DOHH2 (cell line): ENCODE results near the gene CNN2.

Experiments used
- H3F3A ChIP-seq: fragments of 200-600 bp; sonication (generic), shearing (Covaris generic); 2 replicates; pipeline ENCODE4 v1.6.0; 2016; ENCODE audit warnings: antibody characterized with exemption, mild to moderate bottlenecking; ENCODE audit not compliant: control insufficient read depth, insufficient read depth
- H3K27ac ChIP-seq: fragments of 200-600 bp; sonication (generic); 2 replicates; pipeline ENCODE4 v1.5.1; 2014; ENCODE audit warnings: low read depth, mild to moderate bottlenecking, low read length, moderate library complexity
- H3K27me3 ChIP-seq: fragments of 200-600 bp; sonication (generic); 2 replicates; pipeline ENCODE4 v1.6.1; 2014; ENCODE audit warnings: mild to moderate bottlenecking, low read length, mixed read lengths; ENCODE audit not compliant: control insufficient read depth
- H3K36me3 ChIP-seq: fragments of 200-600 bp; sonication (generic); 2 replicates; pipeline ENCODE4 v1.6.1; 2014; ENCODE audit warnings: mild to moderate bottlenecking, low read length, moderate library complexity, mixed read lengths; ENCODE audit not compliant: control insufficient read depth
- H3K4me1 ChIP-seq: fragments of 200-600 bp; sonication (generic); 2 replicates; pipeline ENCODE4 v1.6.1; 2014; ENCODE audit warnings: mild to moderate bottlenecking, low read length, mixed read lengths; ENCODE audit not compliant: control insufficient read depth
- H3K4me2 ChIP-seq: fragments of 200-600 bp; sonication (generic); 2 replicates; pipeline ENCODE4 v1.6.0; 2014; ENCODE audit warnings: mild to moderate bottlenecking, low read length, moderate library complexity
- H3K4me3 ChIP-seq: fragments of 200-600 bp; sonication (generic); 2 replicates; pipeline ENCODE4 v1.5.1; 2014; ENCODE audit warnings: mild to moderate bottlenecking, low read length, mixed read lengths
- H3K79me2 ChIP-seq: fragments of 200-600 bp; sonication (generic); 2 replicates; pipeline ENCODE4 v1.6.1; 2014; ENCODE audit warnings: mild to moderate bottlenecking, low read length, mixed read lengths; ENCODE audit not compliant: control insufficient read depth
- H3K9me2 ChIP-seq: fragments of 200-600 bp; sonication (generic); replicated peaks from 2 replicates; pipeline ENCODE4 v1.6.1; 2014; ENCODE audit warnings: mild to moderate bottlenecking, low read length, mixed read lengths; ENCODE audit not compliant: control insufficient read depth
- H3K9me3 ChIP-seq: fragments of 200-600 bp; sonication (generic); 2 replicates; pipeline ENCODE4 v1.6.1; 2014; ENCODE audit warnings: antibody characterized with exemption, low read length, mixed read lengths; ENCODE audit not compliant: control insufficient read depth, insufficient read depth
- H4K20me1 ChIP-seq: fragments of 200-600 bp; sonication (generic); 2 replicates; pipeline ENCODE4 v1.6.0; 2014; ENCODE audit warnings: low read depth, mild to moderate bottlenecking, antibody characterized with exemption, low read length, moderate library complexity; ENCODE audit not compliant: control insufficient read depth, insufficient read depth
- EZH2phosphoT487 ChIP-seq: fragments of 200-600 bp; sonication (generic); IDR thresholded peaks from 2 replicates; pipeline ENCODE4 v1.6.1; 2017; ENCODE audit warnings: borderline replicate concordance, mild to moderate bottlenecking, antibody characterized with exemption, low read length, moderate library complexity, mixed read lengths
- TF ChIP-seq, protein P1 (sequence below): fragments of 200-600 bp; sonication (generic); IDR thresholded peaks from one replicate; pipeline ENCODE4 v1.5.1; 2014; ENCODE audit warnings: antibody characterized with exemption, mild to moderate bottlenecking, low read depth, low read length; ENCODE audit not compliant: poor library complexity, severe bottlenecking

CNN2 gene

GRCh38 chr19:1004803-1005664 lies 21.4 kb upstream of the CNN2 start:
- H3K4me3 ChIP-seq = no peak overlapping the region
- H3K4me2 ChIP-seq = no peak overlapping the region
- no peaks in the 10 kb centered on the region for H4K20me1 ChIP-seq
- no peak for TF ChIP-seq EZH2phosphoT487
- TF ChIP-seq, protein P1, sequence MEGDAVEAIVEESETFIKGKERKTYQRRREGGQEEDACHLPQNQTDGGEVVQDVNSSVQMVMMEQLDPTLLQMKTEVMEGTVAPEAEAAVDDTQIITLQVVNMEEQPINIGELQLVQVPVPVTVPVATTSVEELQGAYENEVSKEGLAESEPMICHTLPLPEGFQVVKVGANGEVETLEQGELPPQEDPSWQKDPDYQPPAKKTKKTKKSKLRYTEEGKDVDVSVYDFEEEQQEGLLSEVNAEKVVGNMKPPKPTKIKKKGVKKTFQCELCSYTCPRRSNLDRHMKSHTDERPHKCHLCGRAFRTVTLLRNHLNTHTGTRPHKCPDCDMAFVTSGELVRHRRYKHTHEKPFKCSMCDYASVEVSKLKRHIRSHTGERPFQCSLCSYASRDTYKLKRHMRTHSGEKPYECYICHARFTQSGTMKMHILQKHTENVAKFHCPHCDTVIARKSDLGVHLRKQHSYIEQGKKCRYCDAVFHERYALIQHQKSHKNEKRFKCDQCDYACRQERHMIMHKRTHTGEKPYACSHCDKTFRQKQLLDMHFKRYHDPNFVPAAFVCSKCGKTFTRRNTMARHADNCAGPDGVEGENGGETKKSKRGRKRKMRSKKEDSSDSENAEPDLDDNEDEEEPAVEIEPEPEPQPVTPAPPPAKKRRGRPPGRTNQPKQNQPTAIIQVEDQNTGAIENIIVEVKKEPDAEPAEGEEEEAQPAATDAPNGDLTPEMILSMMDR = no peak
- H3K9me2 ChIP-seq = no peaks in the 10 kb centered on the region
- H3K36me3 ChIP-seq = peaks cover 21% of the 10 kb centered on the region
- H3K27ac ChIP-seq = no peak overlapping the region
- H3K4me1 ChIP-seq = peaks cover 11% of the 10 kb centered on the region
- no peaks in the 10 kb centered on the region for H3K9me3 ChIP-seq
- H3K27me3 ChIP-seq = peaks cover 10% of the 10 kb centered on the region
- H3F3A ChIP-seq = no peaks in the 10 kb centered on the region
- no peaks in the 10 kb centered on the region for H3K79me2 ChIP-seq

GRCh38 chr19:1006711-1007398 lies 19.6 kb upstream of the CNN2 start:
- Histone ChIP-seq H3K4me1 (peaks cover 6% of the 10 kb centered on the region), H3K4me2 (no peak overlapping the region), H3K27ac (no peak overlapping the region), H3K79me2 (no peaks in the 10 kb centered on the region), H3F3A (no peaks in the 10 kb centered on the region), H3K9me2 (no peaks in the 10 kb centered on the region), H3K9me3 (no peaks in the 10 kb centered on the region), H4K20me1 (no peaks in the 10 kb centered on the region), H3K27me3 (no peaks in the 10 kb centered on the region), H3K36me3 (peaks cover 38% of the 10 kb centered on the region), H3K4me3 (no peak overlapping the region)
- no peak for TF ChIP-seq EZH2phosphoT487
- TF ChIP-seq, protein P1 = no peak

GRCh38 chr19:1007399-1008251 lies 18.8 kb upstream of the CNN2 start:
- no peaks in the 10 kb centered on the region for H3K79me2 ChIP-seq
- no peaks in the 10 kb centered on the region for H3K9me3 ChIP-seq
- no peak overlapping the region for H3K27ac ChIP-seq
- peaks cover 45% of the 10 kb centered on the region for H3K36me3 ChIP-seq
- no peaks in the 10 kb centered on the region for H3F3A ChIP-seq
- peaks cover 6% of the 10 kb centered on the region for H3K4me1 ChIP-seq
- no peak overlapping the region for H3K4me2 ChIP-seq
- no peaks in the 10 kb centered on the region for H4K20me1 ChIP-seq
- TF ChIP-seq EZH2phosphoT487 = no peak
- TF ChIP-seq, protein P1 = no peak
- H3K27me3 ChIP-seq = no peaks in the 10 kb centered on the region
- no peaks in the 10 kb centered on the region for H3K9me2 ChIP-seq
- H3K4me3 ChIP-seq = no peak overlapping the region
